Trophoblast cell (in vitro differentiated cells and primary cell): Measurements from ENCODE around the gene SRPK3.

ENCODE experiments used
- DNase-seq, 2 donors: peaks; one replicate each; pipeline ENCODE4 v3.0.0-alpha.2; 2016
- H2AFZ ChIP-seq: 2 replicates; pipeline ENCODE4 v1.6.1; 2013; ENCODE audit warnings: low read length, moderate library complexity, mild to moderate bottlenecking; ENCODE audit not compliant: insufficient read depth, poor library complexity
- H2AK5ac ChIP-seq: 2 replicates; pipeline ENCODE4 v1.6.1; 2013; ENCODE audit warnings: mild to moderate bottlenecking, low read length
- H2BK120ac ChIP-seq: 2 replicates; pipeline ENCODE4 v1.6.1; 2013; ENCODE audit warnings: low read length, mild to moderate bottlenecking, moderate library complexity; ENCODE audit not compliant: insufficient read depth, poor library complexity
- H2BK12ac ChIP-seq: 2 replicates; pipeline ENCODE4 v1.6.1; 2013; ENCODE audit warnings: mild to moderate bottlenecking, low read length, moderate library complexity
- H2BK5ac ChIP-seq: 2 replicates; pipeline ENCODE4 v1.6.1; 2013; ENCODE audit warnings: low read length, low read depth, moderate library complexity, mild to moderate bottlenecking; ENCODE audit not compliant: poor library complexity
- H3K14ac ChIP-seq: 2 replicates; pipeline ENCODE4 v1.6.1; 2013; ENCODE audit warnings: mild to moderate bottlenecking, low read length
- H3K18ac ChIP-seq: 2 replicates; pipeline ENCODE4 v1.6.1; 2013; ENCODE audit warnings: mild to moderate bottlenecking, low read length
- H3K23ac ChIP-seq: 2 replicates; pipeline ENCODE4 v1.6.1; 2013; ENCODE audit warnings: low read length
- H3K27ac ChIP-seq: 2 replicates; pipeline ENCODE4 v1.5.1; 2013; ENCODE audit warnings: low read depth, mild to moderate bottlenecking, inconsistent platforms, low read length, moderate library complexity
- H3K27me3 ChIP-seq: 2 replicates; pipeline ENCODE4 v1.6.1; 2013; ENCODE audit warnings: inconsistent platforms, mild to moderate bottlenecking, low read length, moderate library complexity; ENCODE audit not compliant: insufficient read depth
- H3K36me3 ChIP-seq, 2 experiments: 1 replicate in 1 of 2; 2 replicates in 1 of 2; pipeline ENCODE4 v1.6.1; 2013; ENCODE audit warnings: low read length in 2 of 2, mild to moderate bottlenecking in 2 of 2, moderate library complexity in 1 of 2; ENCODE audit not compliant: insufficient read depth in 2 of 2, control insufficient read depth in 1 of 2
- H3K4ac ChIP-seq: 2 replicates; pipeline ENCODE4 v1.6.1; 2013; ENCODE audit warnings: low read depth, mild to moderate bottlenecking, low read length, moderate library complexity
- H3K4me1 ChIP-seq, 2 experiments: 1 replicate in 1 of 2; 2 replicates in 1 of 2; pipeline ENCODE4 v1.6.1; 2013; ENCODE audit warnings: low read length in 2 of 2, mild to moderate bottlenecking in 2 of 2, moderate library complexity in 1 of 2; ENCODE audit not compliant: insufficient read depth in 2 of 2, control insufficient read depth in 1 of 2
- H3K4me2 ChIP-seq: 2 replicates; pipeline ENCODE4 v1.6.1; 2013; ENCODE audit warnings: inconsistent platforms, mild to moderate bottlenecking, low read length, moderate library complexity
- H3K4me3 ChIP-seq: 2 replicates; pipeline ENCODE4 v1.5.1; 2013; ENCODE audit warnings: mild to moderate bottlenecking, low read depth, low read length, inconsistent platforms
- H3K79me1 ChIP-seq: one replicate; pipeline ENCODE4 v1.6.1; 2013; ENCODE audit warnings: low read length
- H3K79me2 ChIP-seq: 2 replicates; pipeline ENCODE4 v1.6.1; 2013; ENCODE audit warnings: low read length, mild to moderate bottlenecking; ENCODE audit not compliant: control insufficient read depth, insufficient read depth, poor library complexity
- H3K9ac ChIP-seq: 2 replicates; pipeline ENCODE4 v1.6.1; 2013; ENCODE audit warnings: mild to moderate bottlenecking, low read length
- H3K9me3 ChIP-seq: 2 replicates; pipeline ENCODE4 v1.6.1; 2013; ENCODE audit warnings: low read depth, mild to moderate bottlenecking, control low read depth, inconsistent platforms, low read length; ENCODE audit not compliant: insufficient read depth
- H4K12ac ChIP-seq: 2 replicates; pipeline ENCODE4 v1.6.1; 2013; ENCODE audit warnings: low read depth, mild to moderate bottlenecking, low read length, moderate library complexity
- H4K8ac ChIP-seq: 2 replicates; pipeline ENCODE4 v1.6.1; 2013; ENCODE audit warnings: low read depth, mild to moderate bottlenecking, low read length, moderate library complexity
- H4K91ac ChIP-seq: one replicate; pipeline ENCODE4 v1.6.1; 2013; ENCODE audit warnings: low read depth, mild to moderate bottlenecking, low read length, moderate library complexity
- WGBS: extraction: QIAGEN DNeasy Blood & Tissue Kit; methylation state at CpG from one replicate; pipeline ENCODE4 v1.1.7; 2013; ENCODE audit warnings: missing lambda C conversion rate; ENCODE audit not compliant: insufficient read length, insufficient coverage; ENCODE audit errors: extremely low coverage; 5-methylcytosine and 5-hydroxymethylcytosine counted together

SRPK3 gene

DNA sequence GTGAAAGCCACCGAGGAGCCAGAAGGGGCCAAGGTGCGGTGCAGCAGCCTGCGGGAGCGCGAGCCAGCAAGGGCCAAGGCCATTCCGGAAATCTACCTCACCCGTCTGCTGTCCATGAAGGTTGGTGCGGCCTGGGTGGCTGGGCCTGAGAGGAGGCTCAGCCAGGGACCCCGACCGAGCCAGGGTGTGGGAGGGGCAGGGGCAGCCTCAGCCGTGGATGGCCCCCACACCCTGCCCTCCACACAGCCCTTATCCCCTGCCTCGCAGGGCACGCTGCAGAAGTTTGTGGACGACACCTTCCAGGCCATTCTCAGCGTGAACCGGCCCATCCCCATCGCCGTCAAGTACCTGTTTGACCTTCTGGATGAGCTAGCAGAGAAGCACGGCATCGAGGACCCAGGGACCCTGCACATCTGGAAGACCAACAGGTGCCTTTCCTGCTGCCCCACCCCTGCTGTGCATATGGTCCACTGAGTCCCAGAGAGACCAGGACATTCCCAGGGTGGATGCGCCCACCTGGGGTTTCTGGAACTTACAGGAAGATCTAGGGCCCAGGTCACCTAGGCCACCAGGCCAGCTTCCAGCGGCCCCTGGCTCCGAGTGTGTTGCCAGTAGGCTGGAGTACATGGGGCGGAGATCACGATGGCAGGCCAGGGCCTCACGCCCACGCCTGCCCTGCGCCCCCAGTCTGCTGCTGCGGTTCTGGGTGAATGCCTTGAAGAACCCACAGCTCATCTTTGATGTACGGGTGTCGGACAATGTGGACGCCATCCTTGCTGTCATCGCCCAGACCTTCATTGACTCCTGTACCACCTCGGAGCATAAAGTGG is 3.4 kb upstream of the SRPK3 start:
- Histone ChIP-seq H3K4me1 (no peaks in the 10 kb centered on the region), H3K36me3 (no peaks in the 10 kb centered on the region), H3K79me1 (no peaks in the 10 kb centered on the region), H3K27ac (no peak overlapping the region), H3K4me3 (no peak overlapping the region), H2AFZ (no peak overlapping the region), H3K4ac (no peak overlapping the region), H3K4me2 (no peak overlapping the region), H4K12ac (no peak overlapping the region), H3K79me2 (no peaks in the 10 kb centered on the region), H4K8ac (no peak overlapping the region), H2AK5ac (no peak overlapping the region), H2BK12ac (no peak overlapping the region), H3K9me3 (peaks cover 3% of the 10 kb centered on the region), H3K14ac (no peak overlapping the region), H3K18ac (no peak overlapping the region), H3K9ac (no peak overlapping the region), H3K27me3 (no peaks in the 10 kb centered on the region), H3K23ac (no peak overlapping the region), H2BK5ac (no peak overlapping the region), H2BK120ac (no peak overlapping the region), H4K91ac (no peak overlapping the region)
- WGBS, result no CpG with 5 or more reads among the region's 34 CpGs
- DNase-seq, result no peak

DNA sequence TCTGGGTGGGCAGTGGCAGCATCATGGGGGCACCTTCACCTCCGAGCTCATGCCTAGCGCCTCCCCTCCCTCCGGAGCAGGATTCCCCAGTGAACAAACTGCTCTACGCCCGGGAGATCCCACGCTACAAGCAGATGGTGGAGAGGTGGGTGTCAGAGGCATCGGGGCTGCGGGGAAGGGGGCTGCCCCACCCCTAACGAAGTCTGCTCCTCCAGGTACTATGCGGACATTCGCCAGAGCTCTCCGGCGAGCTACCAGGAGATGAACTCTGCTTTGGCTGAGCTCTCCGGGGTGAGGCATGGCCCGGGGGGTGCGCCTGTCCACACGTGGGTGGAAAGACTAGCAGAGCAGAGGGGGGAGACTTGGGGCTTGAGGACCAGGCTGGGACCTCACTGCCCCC is 2.7 kb upstream of the SRPK3 start:
- no peak overlapping the region for H4K12ac ChIP-seq
- H3K14ac ChIP-seq, result no peak overlapping the region
- H2AK5ac ChIP-seq, result no peak overlapping the region
- WGBS, result no CpG with 5 or more reads among the region's 17 CpGs
- H3K4ac ChIP-seq, result no peak overlapping the region
- H2AFZ ChIP-seq, result no peak overlapping the region
- H3K4me3 ChIP-seq, result no peak overlapping the region
- H3K27me3 ChIP-seq, result no peaks in the 10 kb centered on the region
- H3K36me3 ChIP-seq, result peaks cover 0 to 1% of the 10 kb centered on the region in 2 experiments
- H3K9me3 ChIP-seq, result peaks cover 3% of the 10 kb centered on the region
- no peak overlapping the region for H3K23ac ChIP-seq
- no peak overlapping the region for H2BK5ac ChIP-seq
- no peak for DNase-seq
- no peak overlapping the region for H3K27ac ChIP-seq
- no peak overlapping the region for H3K4me2 ChIP-seq
- H3K4me1 ChIP-seq, result no peaks in the 10 kb centered on the region
- no peak overlapping the region for H3K18ac ChIP-seq
- H4K91ac ChIP-seq, result no peak overlapping the region
- no peaks in the 10 kb centered on the region for H3K79me2 ChIP-seq
- no peak overlapping the region for H2BK12ac ChIP-seq
- H3K79me1 ChIP-seq, result no peaks in the 10 kb centered on the region
- H3K9ac ChIP-seq, result no peak overlapping the region
- no peak overlapping the region for H4K8ac ChIP-seq
- no peak overlapping the region for H2BK120ac ChIP-seq

DNA sequence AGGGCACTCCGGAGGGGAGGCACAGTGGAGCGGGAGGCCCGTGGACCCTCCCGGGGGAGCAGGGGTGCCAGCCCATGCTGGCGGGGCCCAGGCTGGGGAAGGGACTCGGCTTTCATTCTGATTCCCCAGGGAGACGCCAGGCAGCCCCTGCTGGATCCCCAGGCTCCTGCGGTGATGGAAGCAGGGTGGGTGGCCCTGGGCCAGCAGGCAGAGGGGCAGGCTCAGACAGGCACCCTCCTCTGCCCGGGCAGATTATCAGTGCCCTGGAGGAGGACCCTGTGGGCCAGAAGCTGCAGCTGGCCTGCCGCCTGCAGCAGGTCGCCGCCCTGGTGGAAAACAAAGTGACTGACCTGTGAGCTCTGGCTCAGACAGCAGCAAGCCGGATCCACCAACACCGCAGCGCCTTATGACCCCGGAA is 2.1 kb upstream of the SRPK3 start:
- no peak overlapping the region for H2BK5ac ChIP-seq
- whole genome bisulfite sequencing, result no CpG with 5 or more reads among the region's 16 CpGs
- no peak overlapping the region for H4K12ac ChIP-seq
- H2BK120ac ChIP-seq, result no peak overlapping the region
- peaks cover 3% of the 10 kb centered on the region for H3K9me3 ChIP-seq
- H3K36me3 ChIP-seq, result peaks cover 3 to 5% of the 10 kb centered on the region in 2 experiments
- H3K4me1 ChIP-seq, result no peaks in the 10 kb centered on the region
- H3K27ac ChIP-seq, result no peak overlapping the region
- no peak overlapping the region for H2AK5ac ChIP-seq
- H3K79me2 ChIP-seq, result no peaks in the 10 kb centered on the region
- no peak overlapping the region for H3K23ac ChIP-seq
- H3K14ac ChIP-seq, result no peak overlapping the region
- no peak overlapping the region for H4K91ac ChIP-seq
- H3K79me1 ChIP-seq, result no peaks in the 10 kb centered on the region
- no peak overlapping the region for H3K4ac ChIP-seq
- no peak overlapping the region for H3K4me2 ChIP-seq
- no peak for DNase-seq
- H2BK12ac ChIP-seq, result no peak overlapping the region
- no peak overlapping the region for H3K18ac ChIP-seq
- H3K9ac ChIP-seq, result no peak overlapping the region
- H4K8ac ChIP-seq, result no peak overlapping the region
- no peak overlapping the region for H3K4me3 ChIP-seq
- no peak overlapping the region for H2AFZ ChIP-seq
- H3K27me3 ChIP-seq, result no peaks in the 10 kb centered on the region

DNA sequence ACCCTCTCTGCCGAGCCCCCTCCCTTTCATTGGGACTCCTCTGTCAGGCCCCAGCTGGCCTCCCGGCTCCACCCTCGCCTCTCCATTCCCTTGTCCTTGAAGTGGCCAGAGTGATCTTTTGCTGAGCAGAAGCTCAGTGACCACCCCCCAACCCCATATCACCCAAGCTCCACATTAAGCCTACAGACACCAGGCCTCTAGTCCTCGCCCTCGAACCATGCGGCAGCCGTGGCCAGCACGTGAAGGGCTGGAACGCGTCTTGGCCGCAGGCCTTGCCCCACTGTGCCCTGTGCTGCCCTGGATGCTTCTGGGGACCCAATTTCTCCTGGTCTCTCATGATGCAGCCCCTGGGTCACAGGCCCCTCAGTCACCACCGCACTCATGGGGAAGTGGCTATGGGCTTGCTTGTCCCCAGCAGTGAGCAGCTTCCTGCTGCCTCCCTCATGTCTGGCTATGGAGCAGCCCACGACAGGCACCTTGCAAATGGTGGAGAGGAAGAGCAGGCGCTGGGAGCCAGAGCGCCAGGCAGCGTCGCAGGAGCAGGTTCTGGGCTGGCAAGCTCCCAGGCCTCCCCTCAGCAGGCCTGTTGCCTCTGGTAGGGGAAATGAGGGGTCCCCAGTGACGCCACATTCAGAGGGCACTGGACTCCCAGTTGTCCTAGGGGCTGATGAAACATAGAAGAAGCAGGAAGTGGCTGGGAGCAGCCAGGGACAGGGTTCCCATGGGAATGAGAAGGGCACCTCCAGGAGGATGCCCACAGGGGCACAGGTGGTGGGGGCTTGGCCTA is 757 bp upstream of the SRPK3 start:
- H3K4ac ChIP-seq, result no peak overlapping the region
- no peak overlapping the region for H2BK12ac ChIP-seq
- no peak overlapping the region for H4K12ac ChIP-seq
- no peaks in the 10 kb centered on the region for H3K79me1 ChIP-seq
- no peak overlapping the region for H3K14ac ChIP-seq
- H3K4me2 ChIP-seq, result no peak overlapping the region
- H3K27me3 ChIP-seq, result no peaks in the 10 kb centered on the region
- H3K9ac ChIP-seq, result no peak overlapping the region
- DNase-seq, result no peak
- H2AK5ac ChIP-seq, result no peak overlapping the region
- WGBS, result no CpG with 5 or more reads among the region's 18 CpGs
- no peak overlapping the region for H4K8ac ChIP-seq
- no peak overlapping the region for H3K23ac ChIP-seq
- no peak overlapping the region for H2AFZ ChIP-seq
- H3K9me3 ChIP-seq, result peaks cover 3% of the 10 kb centered on the region
- H3K79me2 ChIP-seq, result no peaks in the 10 kb centered on the region
- H3K4me3 ChIP-seq, result no peak overlapping the region
- no peak overlapping the region for H2BK120ac ChIP-seq
- no peak overlapping the region for H4K91ac ChIP-seq
- no peak overlapping the region for H3K27ac ChIP-seq
- no peak overlapping the region for H3K18ac ChIP-seq
- no peak overlapping the region for H2BK5ac ChIP-seq
- peaks cover 3 to 7% of the 10 kb centered on the region in 2 experiments for H3K36me3 ChIP-seq
- H3K4me1 ChIP-seq, result no peaks in the 10 kb centered on the region
